PC-9 (cell line): Measurements from ENCODE around the gene CADM1.

Experiments
- CTCF ChIP-seq: fragments of 200-600 bp; sonication (generic); conservative IDR thresholded peaks from 2 replicates; pipeline ENCODE4 v1.6.1; 2017; ENCODE audit warnings: mixed run types, antibody characterized with exemption, mild to moderate bottlenecking, moderate library complexity
- EZH2 ChIP-seq: fragments of 200-600 bp; sonication (generic); IDR thresholded peaks from 2 replicates; pipeline ENCODE4 v1.8.0; 2017; ENCODE audit warnings: antibody characterized with exemption, low read depth

GRCh38 chr11:115217726-115218311, 286.4 kb downstream of the CADM1 start:
- TF ChIP-seq CTCF (no peak), EZH2 (no peak)
